ENCODE data around the gene SCNN1B.
"Not testable (repeated sequence)": the region's sequence is repeated elsewhere in the genome, so short reads cannot be mapped to it uniquely, and the experiment has no call there.

Gene SCNN1B

GRCh38 chr16:23362460-23363317 lies 60.6 kb downstream of the SCNN1B start:
- Histone ChIP-seq H3K4me3 (ENCODE audit: low read length) (no peak overlapping the region), H3K36me3 (ENCODE audit: control insufficient read depth, low read depth, low read length) (no peaks in the 10 kb centered on the region), H3K27ac (ENCODE audit: low read length) (no peak overlapping the region), H3K9ac (ENCODE audit: low read length) (no peak overlapping the region), H3K9me3 (ENCODE audit: control insufficient read depth, low read depth, low read length) (no peaks in the 10 kb centered on the region), H3K27me3 (ENCODE audit: control insufficient read depth, insufficient read depth, low read length) (no peaks in the 10 kb centered on the region), H3K4me1 (ENCODE audit: control insufficient read depth, low read depth, low read length) (peaks cover 4% of the 10 kb centered on the region)

GRCh38 chr16:23365602-23366240 lies 63.6 kb downstream of the SCNN1B start:
- no peak overlapping the region for H3K9ac ChIP-seq (ENCODE audit: low read length)
- no peak overlapping the region for H3K27ac ChIP-seq (ENCODE audit: low read length)
- no peaks in the 10 kb centered on the region for H3K36me3 ChIP-seq (ENCODE audit: control insufficient read depth, low read depth, low read length)
- H3K9me3 ChIP-seq (ENCODE audit: control insufficient read depth, low read depth, low read length), result no peaks in the 10 kb centered on the region
- no peak overlapping the region for H3K4me3 ChIP-seq (ENCODE audit: low read length)
- H3K4me1 ChIP-seq (ENCODE audit: control insufficient read depth, low read depth, low read length), result peaks cover 4% of the 10 kb centered on the region
- no peaks in the 10 kb centered on the region for H3K27me3 ChIP-seq (ENCODE audit: control insufficient read depth, insufficient read depth, low read length)

GRCh38 chr16:23366341-23366740 lies 64.2 kb downstream of the SCNN1B start:
- not testable (repeated sequence) for H3K9ac ChIP-seq (ENCODE audit: low read length); H3K9me3 ChIP-seq (ENCODE audit: control insufficient read depth, low read depth, low read length); H3K4me1 ChIP-seq (ENCODE audit: control insufficient read depth, low read depth, low read length); H3K27me3 ChIP-seq (ENCODE audit: control insufficient read depth, insufficient read depth, low read length); H3K27ac ChIP-seq (ENCODE audit: low read length); H3K36me3 ChIP-seq (ENCODE audit: control insufficient read depth, low read depth, low read length); H3K4me3 ChIP-seq (ENCODE audit: low read length)

GRCh38 chr16:23367564-23367963 lies 65.5 kb downstream of the SCNN1B start:
- no peaks in the 10 kb centered on the region for H3K9me3 ChIP-seq (ENCODE audit: control insufficient read depth, low read depth, low read length)
- H3K27me3 ChIP-seq (ENCODE audit: control insufficient read depth, insufficient read depth, low read length), result no peaks in the 10 kb centered on the region
- H3K27ac ChIP-seq (ENCODE audit: low read length), result no peak overlapping the region
- no peak overlapping the region for H3K9ac ChIP-seq (ENCODE audit: low read length)
- H3K4me3 ChIP-seq (ENCODE audit: low read length), result no peak overlapping the region
- no peaks in the 10 kb centered on the region for H3K36me3 ChIP-seq (ENCODE audit: control insufficient read depth, low read depth, low read length)
- H3K4me1 ChIP-seq (ENCODE audit: control insufficient read depth, low read depth, low read length), result peaks cover 4% of the 10 kb centered on the region

- Histone ChIP-seq H3K9ac (ENCODE audit: low read length) (no peak overlapping the region), H3K4me3 (ENCODE audit: low read length) (no peak overlapping the region), H3K9me3 (ENCODE audit: control insufficient read depth, low read depth, low read length) (no peaks in the 10 kb centered on the region), H3K27me3 (ENCODE audit: control insufficient read depth, insufficient read depth, low read length) (no peaks in the 10 kb centered on the region), H3K36me3 (ENCODE audit: control insufficient read depth, low read depth, low read length) (no peaks in the 10 kb centered on the region), H3K27ac (ENCODE audit: low read length) (no peak overlapping the region), H3K4me1 (ENCODE audit: control insufficient read depth, low read depth, low read length) (peaks cover 4% of the 10 kb centered on the region)
These were observed 65.9 kb downstream of the SCNN1B start for GRCh38 chr16:23367988-23368387.

- H3K27me3 ChIP-seq (ENCODE audit: control insufficient read depth, insufficient read depth, low read length), result no peaks in the 10 kb centered on the region
- peaks cover 4% of the 10 kb centered on the region for H3K4me1 ChIP-seq (ENCODE audit: control insufficient read depth, low read depth, low read length)
- no peak overlapping the region for H3K9ac ChIP-seq (ENCODE audit: low read length)
- no peaks in the 10 kb centered on the region for H3K36me3 ChIP-seq (ENCODE audit: control insufficient read depth, low read depth, low read length)
- H3K9me3 ChIP-seq (ENCODE audit: control insufficient read depth, low read depth, low read length), result no peaks in the 10 kb centered on the region
- no peak overlapping the region for H3K4me3 ChIP-seq (ENCODE audit: low read length)
- no peak overlapping the region for H3K27ac ChIP-seq (ENCODE audit: low read length)
These were observed 66.4 kb downstream of the SCNN1B start for GRCh38 chr16:23368469-23368868.

- Histone ChIP-seq H3K4me3 (ENCODE audit: low read length) (no peak overlapping the region), H3K9me3 (ENCODE audit: control insufficient read depth, low read depth, low read length) (no peaks in the 10 kb centered on the region), H3K27me3 (ENCODE audit: control insufficient read depth, insufficient read depth, low read length) (no peaks in the 10 kb centered on the region), H3K4me1 (ENCODE audit: control insufficient read depth, low read depth, low read length) (peaks cover 4% of the 10 kb centered on the region), H3K9ac (ENCODE audit: low read length) (no peak overlapping the region), H3K36me3 (ENCODE audit: control insufficient read depth, low read depth, low read length) (no peaks in the 10 kb centered on the region), H3K27ac (ENCODE audit: low read length) (no peak overlapping the region)
These were observed 67.3 kb downstream of the SCNN1B start for GRCh38 chr16:23369416-23369815.

GRCh38 chr16:23371368-23371767 lies 69.3 kb downstream of the SCNN1B start:
- no peaks in the 10 kb centered on the region for H3K9me3 ChIP-seq (ENCODE audit: control insufficient read depth, low read depth, low read length)
- H3K27ac ChIP-seq (ENCODE audit: low read length), result no peak overlapping the region
- H3K36me3 ChIP-seq (ENCODE audit: control insufficient read depth, low read depth, low read length), result no peaks in the 10 kb centered on the region
- no peaks in the 10 kb centered on the region for H3K27me3 ChIP-seq (ENCODE audit: control insufficient read depth, insufficient read depth, low read length)
- no peak overlapping the region for H3K4me3 ChIP-seq (ENCODE audit: low read length)
- H3K9ac ChIP-seq (ENCODE audit: low read length), result no peak overlapping the region
- H3K4me1 ChIP-seq (ENCODE audit: control insufficient read depth, low read depth, low read length), result no peaks in the 10 kb centered on the region

GRCh38 chr16:23373436-23374219 lies 71.5 kb downstream of the SCNN1B start:
- no peaks in the 10 kb centered on the region for H3K4me1 ChIP-seq (ENCODE audit: control insufficient read depth, low read depth, low read length)
- no peaks in the 10 kb centered on the region for H3K9me3 ChIP-seq (ENCODE audit: control insufficient read depth, low read depth, low read length)
- no peak overlapping the region for H3K4me3 ChIP-seq (ENCODE audit: low read length)
- H3K36me3 ChIP-seq (ENCODE audit: control insufficient read depth, low read depth, low read length), result no peaks in the 10 kb centered on the region
- no peak overlapping the region for H3K27ac ChIP-seq (ENCODE audit: low read length)
- H3K9ac ChIP-seq (ENCODE audit: low read length), result no peak overlapping the region
- no peaks in the 10 kb centered on the region for H3K27me3 ChIP-seq (ENCODE audit: control insufficient read depth, insufficient read depth, low read length)

GRCh38 chr16:23374721-23375510 lies 72.8 kb downstream of the SCNN1B start:
- H3K27me3 ChIP-seq (ENCODE audit: control insufficient read depth, insufficient read depth, low read length), result no peaks in the 10 kb centered on the region
- H3K9me3 ChIP-seq (ENCODE audit: control insufficient read depth, low read depth, low read length), result no peaks in the 10 kb centered on the region
- no peak overlapping the region for H3K4me3 ChIP-seq (ENCODE audit: low read length)
- no peaks in the 10 kb centered on the region for H3K36me3 ChIP-seq (ENCODE audit: control insufficient read depth, low read depth, low read length)
- no peak overlapping the region for H3K9ac ChIP-seq (ENCODE audit: low read length)
- H3K27ac ChIP-seq (ENCODE audit: low read length), result no peak overlapping the region
- no peaks in the 10 kb centered on the region for H3K4me1 ChIP-seq (ENCODE audit: control insufficient read depth, low read depth, low read length)

- Histone ChIP-seq H3K27me3 (ENCODE audit: control insufficient read depth, insufficient read depth, low read length) (no peaks in the 10 kb centered on the region), H3K27ac (ENCODE audit: low read length) (no peak overlapping the region), H3K9me3 (ENCODE audit: control insufficient read depth, low read depth, low read length) (no peaks in the 10 kb centered on the region), H3K4me1 (ENCODE audit: control insufficient read depth, low read depth, low read length) (no peaks in the 10 kb centered on the region), H3K9ac (ENCODE audit: low read length) (no peak overlapping the region), H3K36me3 (ENCODE audit: control insufficient read depth, low read depth, low read length) (no peaks in the 10 kb centered on the region), H3K4me3 (ENCODE audit: low read length) (no peak overlapping the region)
These were observed 73.5 kb downstream of the SCNN1B start for GRCh38 chr16:23375643-23376042.
